Right kidney (tissue), 1 donor: ENCODE data around the gene PTPRO.

Experiments
- DNase-seq: peaks from one replicate; pipeline ENCODE4 v3.0.0-alpha.2; 2016

PTPRO gene

DNA sequence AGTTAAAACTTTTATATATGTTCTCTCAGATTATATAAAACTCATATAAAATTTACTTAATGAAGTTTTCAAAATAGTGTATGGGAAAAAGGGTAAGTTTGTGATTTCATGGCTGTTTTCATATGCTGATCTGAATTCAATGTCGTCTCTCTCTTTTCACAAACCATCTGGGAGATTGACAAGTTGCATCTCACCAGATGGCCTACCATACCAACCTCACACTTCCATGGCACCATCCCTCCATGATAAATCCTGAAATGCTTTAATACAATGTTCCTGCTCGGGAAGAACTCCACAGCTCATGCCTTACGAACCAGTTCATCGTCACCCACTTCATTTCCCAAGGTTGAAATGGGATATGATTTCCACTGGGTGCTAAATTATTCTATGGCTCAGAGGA is 22.3 kb downstream of the PTPRO start:
- DNase-seq = no peak

DNA sequence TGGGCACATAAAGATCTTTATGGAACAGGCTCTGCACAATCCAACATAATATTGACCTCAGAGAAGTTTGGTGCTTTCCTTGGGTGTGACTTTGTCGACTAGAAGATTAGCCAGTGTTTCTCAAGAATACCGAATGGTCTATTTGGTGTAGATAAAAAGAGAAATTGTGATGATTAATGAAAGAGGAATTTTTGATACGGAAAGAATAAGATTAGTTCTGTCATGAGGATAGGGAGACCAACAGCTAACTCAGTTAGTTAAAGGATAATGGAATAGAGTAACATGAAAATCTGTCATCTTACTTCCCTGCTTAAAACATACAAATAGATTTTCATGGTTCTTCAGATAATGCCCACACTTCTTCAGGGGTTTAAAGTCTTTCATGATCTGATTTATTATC is 24.2 kb downstream of the PTPRO start:
- DNase-seq = no peak

DNA sequence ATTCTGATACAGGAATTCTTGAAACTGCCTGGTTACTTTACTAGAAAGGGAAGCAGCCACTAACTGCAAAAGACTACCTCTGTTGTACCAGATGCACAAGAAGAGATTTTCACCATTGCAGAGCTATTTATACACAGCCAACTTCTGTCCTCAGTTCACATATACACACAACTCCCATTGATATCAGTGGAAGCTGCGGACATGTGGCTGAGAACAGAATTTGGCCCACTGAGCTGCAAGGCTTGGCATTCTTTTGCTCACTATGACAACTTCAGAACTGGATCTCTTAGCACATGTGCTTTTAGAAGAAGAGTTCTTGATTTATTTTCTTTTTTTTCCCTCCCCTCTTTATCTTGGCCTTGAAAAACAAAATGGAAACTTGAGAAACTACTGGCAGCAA is 28.3 kb downstream of the PTPRO start:
- DNase-seq = no peak

DNA sequence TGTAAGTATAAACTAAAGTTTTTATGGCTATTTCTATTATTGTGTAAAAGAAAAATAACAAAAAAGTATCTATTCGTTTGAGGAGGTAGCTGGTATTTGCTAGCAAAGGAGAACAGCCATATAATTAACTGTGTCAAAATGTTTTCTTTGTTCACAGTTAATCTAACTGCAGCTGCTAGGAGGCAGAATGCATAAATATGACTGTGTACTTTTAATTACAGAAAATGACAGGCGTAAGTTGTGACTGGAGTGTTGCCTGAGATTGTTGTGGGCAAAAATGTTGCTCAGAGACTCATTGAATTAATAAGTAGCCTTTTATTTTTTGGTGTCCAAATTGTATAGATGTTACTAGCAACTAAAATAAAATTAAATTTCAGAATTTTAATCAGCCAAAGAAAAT is 33.5 kb downstream of the PTPRO start:
- DNase-seq = no peak

DNA sequence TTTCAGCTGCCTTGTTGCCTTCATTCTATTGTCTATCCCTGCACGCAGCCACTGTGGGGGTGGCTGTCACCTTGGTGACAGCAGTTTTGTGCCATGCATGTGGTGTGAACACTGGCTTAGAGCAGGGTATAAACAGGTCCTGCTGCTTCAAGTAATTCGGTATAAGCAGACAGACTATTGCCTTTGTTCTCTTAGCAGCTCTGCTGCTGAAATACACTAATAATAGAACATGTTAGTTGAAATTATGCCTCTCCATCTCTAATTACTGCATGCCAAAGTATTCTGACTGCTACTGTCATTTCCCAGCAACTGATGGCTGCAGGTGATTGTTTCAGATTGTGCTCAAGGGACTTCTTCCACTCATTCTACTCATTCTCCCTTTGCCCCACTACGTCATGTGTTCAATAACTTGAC is 34.6 kb downstream of the PTPRO start:
- DNase-seq = no peak

DNA sequence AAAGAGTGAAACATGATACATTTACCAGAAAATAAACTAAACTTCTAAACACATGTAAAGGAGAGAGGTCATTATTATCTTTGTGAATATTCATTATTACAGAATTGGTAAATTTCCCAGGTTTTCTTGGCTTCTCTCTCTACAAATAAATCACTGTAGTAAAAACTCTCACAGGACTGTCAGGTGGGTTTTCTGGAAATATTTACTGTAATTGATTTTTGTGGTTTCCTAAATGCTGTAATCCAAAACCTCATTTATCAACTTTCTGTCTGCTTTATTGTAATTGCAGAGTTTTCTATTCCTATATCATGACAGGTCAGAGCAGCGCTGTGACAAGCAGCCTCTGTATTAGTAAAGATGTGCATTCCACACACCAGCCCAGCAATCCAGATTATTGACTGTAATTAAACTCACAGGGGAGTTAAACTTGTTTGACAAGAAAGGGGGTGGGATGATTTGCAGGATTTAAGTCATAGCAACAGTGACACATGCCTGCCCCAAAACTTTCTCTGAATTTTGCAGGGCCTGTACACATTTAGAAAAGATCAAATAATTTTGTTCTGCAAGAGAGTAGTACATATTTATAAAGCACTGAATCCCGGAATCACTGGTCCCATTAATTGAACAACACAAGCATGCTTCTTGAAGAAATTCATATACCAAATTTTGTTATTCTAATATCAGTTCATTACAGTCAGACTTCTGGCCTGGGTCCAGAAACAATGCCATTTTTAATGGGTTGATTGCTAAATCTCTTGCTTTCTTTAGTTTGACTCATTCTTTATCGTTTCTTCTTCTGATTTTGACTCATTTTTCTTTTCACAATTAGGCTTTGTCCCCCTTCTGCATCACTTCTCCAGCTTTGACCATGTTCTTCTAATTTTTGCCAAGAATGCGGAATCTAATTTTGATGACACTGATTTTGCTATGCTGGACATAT is 42.2 kb downstream of the PTPRO start:
- DNase-seq = no peak

DNA sequence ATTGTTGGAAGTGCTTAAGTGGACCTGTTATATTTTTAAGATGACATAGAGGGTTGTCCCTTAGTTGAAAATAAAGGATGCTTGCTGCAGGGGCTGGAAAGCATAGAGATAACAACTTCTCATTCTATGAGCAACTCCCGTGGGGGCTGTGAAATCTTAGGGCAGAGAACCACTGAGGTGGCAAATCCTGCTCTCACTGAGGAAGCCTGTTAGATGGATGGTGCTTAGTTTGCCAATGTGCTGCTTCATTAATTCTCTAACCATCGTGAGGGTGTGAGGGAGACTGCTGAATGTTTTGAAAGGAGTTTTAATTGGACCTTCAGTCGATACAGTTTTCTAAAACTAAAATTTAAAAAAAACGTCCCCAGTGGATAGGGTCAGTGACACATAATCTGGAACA is 46.5 kb downstream of the PTPRO start:
- no peak for DNase-seq

DNA sequence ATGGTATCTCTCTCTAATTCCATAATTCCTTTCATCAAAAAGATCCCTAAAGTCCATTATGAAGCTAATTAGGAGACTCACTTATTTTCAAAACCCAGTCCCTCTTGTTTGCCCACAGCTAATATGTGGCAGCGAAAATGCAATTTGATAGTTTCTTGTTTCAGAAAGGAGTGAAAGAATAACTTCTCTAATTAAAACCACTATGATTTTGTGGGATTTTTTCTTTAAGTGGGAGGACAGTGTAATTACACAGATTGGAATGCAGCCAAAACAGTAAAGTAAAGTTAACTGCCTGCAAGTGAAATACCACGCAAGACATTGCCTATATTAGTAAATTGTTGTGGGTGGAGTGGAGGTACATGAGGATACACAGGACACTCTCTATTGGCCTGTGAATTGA is 50.0 kb downstream of the PTPRO start:
- DNase-seq = no peak

DNA sequence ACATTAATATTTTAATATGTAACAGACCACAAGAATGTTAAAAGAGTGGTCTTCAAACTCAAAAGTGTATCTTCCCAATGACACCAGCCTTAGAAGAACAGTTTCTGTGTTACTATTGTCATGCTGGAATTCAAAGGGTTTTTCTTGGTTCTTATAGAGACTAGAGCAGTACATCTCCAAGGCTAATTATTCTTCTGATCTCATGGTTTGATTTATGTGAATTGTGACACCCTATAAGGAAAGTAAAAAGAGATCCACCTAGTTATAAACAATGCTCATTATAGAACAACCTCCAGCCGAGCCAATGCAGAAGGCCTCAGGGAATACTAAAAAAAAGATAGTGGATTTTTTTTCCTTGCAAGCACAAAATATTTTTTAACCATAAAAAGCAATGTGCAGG is 65.5 kb downstream of the PTPRO start:
- no peak for DNase-seq

DNA sequence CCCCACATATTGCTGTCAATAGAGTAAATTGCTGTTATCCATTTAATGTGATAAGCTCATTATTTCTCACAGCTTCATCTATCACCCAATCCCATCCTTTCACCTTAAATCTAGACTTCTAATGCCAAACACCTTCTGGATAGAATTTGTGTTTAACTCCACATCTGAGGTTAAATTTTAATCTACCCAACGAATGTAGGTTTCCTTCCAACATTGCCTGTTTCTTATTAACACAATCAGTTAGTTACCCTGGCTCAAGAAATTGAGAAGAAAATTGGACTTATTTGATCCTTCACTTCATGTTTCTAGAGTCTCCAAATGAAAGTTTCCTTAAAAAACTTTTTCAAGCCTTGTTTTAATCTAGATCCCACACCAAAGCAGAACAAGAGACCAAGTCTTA is 67.3 kb downstream of the PTPRO start:
- DNase-seq = no peak

DNA sequence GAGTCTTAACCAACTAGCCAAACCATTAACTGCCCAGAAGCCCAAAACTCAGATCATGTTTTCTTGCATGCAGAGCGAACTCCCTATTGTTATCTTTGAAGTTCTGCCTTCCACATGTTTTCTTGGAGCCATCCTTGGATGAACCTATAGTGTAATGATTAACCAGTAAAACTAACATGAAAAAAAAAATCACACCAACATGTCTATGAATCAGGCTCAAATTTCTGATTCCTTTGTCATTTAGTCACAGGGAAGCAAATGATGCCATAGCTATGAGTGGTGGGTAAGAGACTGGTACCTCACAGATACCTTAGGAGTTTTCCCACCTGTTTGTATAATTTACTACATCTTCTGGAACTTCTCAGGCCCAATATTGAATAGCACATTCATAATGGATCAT is 70.7 kb downstream of the PTPRO start:
- DNase-seq = no peak

DNA sequence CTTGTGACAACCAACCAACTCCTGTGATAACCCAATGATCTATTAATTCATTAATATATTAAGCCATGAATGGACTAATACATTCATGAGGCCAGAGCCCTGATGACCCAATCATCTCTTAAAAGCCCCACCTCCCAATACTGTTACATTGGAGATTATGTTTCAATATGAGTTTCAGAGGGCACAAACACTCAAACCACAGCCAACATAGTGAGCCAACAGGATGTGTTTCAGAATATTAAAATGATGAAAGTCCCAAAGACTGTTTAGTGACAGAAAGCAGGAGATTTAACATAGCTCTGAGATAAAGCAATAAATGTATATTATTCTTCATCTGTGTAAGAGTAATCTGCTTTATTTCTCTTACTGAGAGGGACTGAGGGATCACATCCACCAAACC is 71.7 kb downstream of the PTPRO start:
- DNase-seq = no peak

DNA sequence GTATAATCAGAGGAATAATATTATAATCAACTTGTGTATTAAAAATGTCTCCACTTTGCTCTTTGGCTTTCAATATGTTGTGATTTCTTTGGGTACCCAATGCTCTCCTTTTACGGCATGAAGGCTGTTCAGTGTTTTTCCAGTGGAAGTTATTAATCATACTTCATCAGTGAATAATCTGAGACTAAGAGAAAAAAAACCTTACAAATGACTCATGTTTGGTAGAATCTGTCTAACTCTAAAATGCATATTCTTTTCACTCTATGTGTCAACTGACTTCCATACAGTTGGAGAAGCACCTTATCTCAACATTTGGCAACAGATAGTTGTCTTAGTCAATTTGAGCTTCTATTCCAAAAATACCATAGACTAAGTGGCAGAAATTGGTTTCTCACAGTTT is 82.2 kb downstream of the PTPRO start:
- no peak for DNase-seq

DNA sequence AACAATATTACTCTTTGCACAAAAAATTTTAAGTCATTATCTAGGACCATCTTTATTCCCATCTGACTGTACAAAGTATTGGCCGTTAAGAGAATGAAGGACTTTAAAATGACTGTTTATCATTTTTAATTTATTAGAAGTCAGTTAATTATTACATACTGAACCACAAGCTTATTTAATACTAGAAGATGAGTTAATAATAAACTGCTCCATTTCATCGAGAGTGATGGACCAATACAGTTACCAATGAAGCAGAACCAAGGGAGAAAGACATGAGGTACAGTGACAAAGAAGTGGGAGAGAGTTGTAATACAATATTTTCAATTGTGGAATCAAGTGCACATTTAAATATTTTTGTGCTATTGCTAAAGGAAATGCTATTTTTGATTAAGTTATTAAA is 83.3 kb downstream of the PTPRO start:
- DNase-seq = no peak

DNA sequence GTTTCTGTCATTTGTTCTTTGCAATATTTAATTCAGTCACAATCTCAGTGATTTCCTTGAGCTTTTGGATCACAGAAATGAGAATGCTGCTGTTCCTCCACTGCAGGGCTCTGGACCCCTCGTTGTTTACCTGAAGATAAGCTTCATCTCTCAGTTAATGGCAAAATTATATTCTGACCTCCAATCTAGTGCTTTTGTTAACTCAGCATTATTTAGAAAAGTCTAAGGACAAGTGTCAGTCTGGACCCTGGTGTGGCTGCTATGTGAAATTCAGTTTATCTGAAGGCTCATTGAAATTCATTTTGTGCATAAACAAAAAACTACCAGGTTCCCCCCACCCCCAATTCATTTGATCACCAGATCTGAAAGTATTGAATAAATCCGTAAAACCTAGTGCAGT is 84.7 kb downstream of the PTPRO start:
- no peak for DNase-seq

DNA sequence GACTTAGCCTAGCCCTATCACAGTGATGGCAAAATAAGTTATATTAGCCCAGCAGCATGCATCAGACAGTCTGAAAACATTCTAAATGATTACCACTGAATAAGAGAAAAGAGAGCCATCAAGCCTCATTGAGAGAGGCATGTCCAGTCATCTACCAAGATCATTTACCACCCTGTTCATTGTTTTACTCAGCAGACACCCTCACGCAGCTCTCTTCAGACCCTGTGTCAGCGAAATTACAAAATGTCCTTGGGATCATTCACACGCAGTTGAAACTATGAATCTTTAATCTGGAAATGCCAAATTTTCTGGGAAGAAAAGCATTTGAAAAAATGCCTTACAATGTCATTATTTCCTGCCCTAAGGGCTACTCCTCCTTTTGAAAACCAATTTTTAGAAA is 89.5 kb downstream of the PTPRO start:
- no peak for DNase-seq

DNA sequence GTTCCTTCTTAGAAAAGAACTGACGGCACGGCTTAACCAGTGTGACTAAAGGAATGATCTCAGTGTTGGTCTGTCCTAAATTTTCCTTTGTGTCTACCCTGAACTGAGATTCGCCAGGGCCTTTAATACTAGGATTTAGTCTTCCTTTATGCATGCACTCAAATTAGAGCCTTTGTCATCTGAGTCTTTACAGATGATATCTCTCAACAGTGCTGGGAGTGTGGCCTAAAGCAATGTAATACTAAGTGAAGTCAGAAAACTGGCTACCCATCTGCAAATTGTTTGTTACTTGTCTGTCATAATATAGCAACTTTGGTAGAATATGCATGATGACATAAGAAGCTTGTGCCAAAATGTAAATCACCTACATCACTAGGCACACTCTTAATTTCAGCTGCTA is 95.4 kb downstream of the PTPRO start:
- DNase-seq = no peak

DNA sequence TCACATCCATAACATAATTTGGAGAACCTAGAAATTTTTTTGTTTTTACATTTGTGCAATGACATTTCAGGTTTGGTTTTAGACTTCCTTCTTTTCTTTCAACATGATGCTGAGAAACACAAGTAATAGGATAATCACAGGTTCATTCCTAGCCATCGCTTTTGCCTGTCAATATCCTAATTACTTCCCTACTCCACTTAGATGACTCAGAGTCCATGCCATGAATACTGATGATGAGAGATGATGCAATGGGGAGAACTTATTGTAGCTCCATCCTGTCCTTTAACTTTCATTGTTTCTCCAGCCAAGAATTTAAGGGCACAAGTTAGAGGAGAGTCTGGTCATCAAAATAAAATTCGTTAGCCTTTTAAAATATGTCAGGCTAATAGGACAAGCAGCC is 101.3 kb downstream of the PTPRO start:
- no peak for DNase-seq

DNA sequence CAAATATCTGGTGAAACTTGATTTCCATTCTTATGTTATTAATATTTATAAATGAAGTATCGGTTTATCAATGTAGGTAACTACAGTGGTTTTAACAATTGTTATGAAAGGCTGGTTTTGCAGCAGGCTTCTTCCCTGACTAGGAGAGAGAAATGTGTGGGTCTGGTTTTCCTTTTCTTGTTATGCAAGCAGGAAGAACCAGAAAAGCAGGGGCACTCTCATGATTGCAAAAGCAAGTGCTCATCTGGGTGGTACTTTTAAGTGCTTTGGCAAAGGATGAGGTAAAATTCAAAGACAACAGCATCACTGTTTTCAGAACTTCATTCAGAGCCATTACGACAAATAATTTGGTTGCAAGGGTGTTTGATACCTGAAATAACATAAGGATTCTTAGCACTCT is 105.6 kb downstream of the PTPRO start:
- no peak for DNase-seq

DNA sequence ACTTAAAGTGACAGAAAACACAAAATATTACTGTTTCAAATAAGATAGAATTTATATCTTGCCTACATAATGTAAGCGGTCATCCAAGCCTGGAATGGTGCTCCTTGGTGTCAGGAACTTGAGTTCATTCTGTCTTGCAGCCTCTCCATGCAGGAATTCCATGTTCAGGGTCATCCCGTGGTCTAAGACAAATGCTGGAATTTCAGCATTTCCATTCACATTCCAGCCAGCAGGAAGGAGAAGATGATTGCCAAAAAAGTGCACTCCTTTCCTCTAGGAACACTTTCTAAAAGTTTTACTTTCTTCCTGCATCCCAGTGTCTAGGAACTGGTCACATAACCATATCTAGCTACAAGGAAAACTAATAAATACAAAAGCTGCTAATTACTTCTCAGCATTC is 106.3 kb downstream of the PTPRO start:
- no peak for DNase-seq

DNA sequence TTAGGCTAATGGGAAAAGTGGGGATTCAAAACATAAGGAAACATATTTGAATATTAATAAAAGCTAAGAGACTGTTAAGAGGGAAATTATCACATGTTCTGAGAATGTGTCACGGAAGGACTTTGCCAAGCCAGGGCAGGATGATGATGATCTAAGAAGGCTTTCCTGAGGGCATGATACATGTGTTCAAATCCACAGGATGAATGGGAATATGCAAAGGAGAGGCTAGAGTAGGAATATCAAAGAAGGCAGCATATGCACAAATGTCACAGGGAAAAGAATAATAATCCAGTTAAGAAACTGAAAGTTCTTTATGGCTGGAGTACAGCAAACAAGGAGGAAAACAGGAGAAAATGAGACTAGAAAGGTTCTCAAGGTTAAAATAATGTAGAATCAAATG is 107.0 kb downstream of the PTPRO start:
- no peak for DNase-seq

DNA sequence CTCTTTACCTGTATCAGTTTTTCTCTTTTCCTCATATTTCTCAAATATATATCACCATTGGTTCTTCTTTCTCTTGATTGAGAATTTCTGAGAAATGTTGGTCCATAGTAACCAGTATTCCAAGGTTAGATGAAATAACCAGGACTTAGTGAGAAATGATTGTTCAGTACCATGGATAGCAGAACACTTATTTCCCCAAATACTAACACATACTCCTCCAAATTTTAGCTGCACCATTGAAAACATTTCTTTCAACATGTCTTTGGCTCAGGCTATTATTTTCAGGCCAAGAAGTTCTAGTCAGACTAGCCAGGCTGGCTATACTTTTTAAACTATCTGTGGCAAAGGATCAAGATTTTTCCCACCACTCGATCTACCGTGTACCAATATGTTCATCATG is 113.3 kb downstream of the PTPRO start:
- DNase-seq = no peak

DNA sequence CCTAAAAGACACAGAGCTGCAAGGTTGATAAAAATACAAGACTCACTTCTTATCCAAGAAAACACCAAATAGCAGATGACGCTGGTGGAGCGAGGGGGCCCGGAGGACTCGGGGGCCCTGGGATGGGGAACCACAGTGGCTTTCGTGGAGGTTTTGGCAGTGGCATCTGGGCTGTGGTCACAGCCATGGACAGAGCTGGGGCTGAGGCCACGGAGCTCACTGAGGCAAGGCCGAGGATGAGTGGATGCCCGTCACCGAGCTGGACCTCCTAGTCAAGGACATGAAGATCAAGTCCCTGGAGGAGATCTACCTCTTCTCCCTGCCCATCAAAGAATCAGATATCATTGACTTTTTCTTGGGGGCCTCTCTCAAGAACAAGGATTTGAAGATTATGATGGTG is 117.2 kb downstream of the PTPRO start:
- no peak for DNase-seq

DNA sequence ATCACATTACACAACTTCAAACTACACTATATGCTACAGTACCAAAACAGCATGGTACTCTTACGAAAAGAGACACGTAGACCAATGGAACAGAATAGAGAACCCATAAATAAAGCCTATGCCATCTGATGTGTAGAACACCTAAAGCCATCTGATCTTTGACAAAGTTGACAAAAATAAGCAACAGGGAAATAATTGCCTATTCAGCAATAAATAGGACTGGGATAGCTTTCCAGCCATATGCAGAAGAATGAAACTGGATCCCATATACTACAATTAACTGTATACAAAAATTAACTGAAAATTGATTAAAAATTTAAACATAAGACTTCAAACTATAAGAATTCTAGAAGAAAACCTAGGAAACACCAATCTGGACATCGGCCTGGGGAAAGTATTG is 120.7 kb downstream of the PTPRO start:
- no peak for DNase-seq

DNA sequence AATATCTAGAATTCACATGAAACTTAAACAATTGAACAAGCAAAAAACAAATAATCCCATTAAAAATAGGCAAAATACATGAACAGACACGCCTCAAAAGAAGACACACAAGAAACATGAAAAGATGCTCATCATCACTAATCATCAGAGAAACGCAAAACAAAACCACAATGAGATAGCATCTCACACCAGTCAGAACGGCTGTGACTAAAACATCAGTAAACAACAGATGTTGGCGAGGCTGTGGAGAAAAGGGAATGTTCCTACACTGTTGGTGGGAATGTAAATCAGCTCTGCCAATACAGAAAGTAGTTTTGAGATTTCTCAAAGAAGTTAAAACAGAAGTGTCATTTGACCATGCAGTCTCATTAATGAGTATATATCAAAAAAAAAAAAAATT is 121.3 kb downstream of the PTPRO start:
- DNase-seq = no peak
